Osteocyte (in vitro differentiated cells): Measurements from ENCODE around the gene DZIP3. TPM values are rescaled to one million over a fixed set of nuclear protein-coding genes. Genes with fewer than 3 reads are reported as not detected.

Source experiments
- DNase-seq: peaks from one replicate; pipeline ENCODE4 v3.0.0; 2021; ENCODE audit warnings: mixed read lengths; ENCODE audit not compliant: unreplicated experiment; ENCODE audit errors: extremely low spot score
- H3K27ac Mint-ChIP-seq: one replicate; pipeline ENCODE4 v1.8.0; 2021; ENCODE audit warnings: mild to moderate bottlenecking, mixed read lengths; ENCODE audit not compliant: unreplicated experiment
- H3K27me3 Mint-ChIP-seq: one replicate; pipeline ENCODE4 v1.8.0; 2021; ENCODE audit warnings: mixed read lengths; ENCODE audit not compliant: unreplicated experiment
- H3K36me3 Mint-ChIP-seq: one replicate; pipeline ENCODE4 v1.8.0; 2021; ENCODE audit warnings: mixed read lengths; ENCODE audit not compliant: unreplicated experiment
- H3K4me1 Mint-ChIP-seq: one replicate; pipeline ENCODE4 v1.8.0; 2021; ENCODE audit warnings: mixed read lengths; ENCODE audit not compliant: unreplicated experiment
- H3K4me3 Mint-ChIP-seq: one replicate; pipeline ENCODE4 v1.8.0; 2021; ENCODE audit warnings: mild to moderate bottlenecking, moderate library complexity, mixed read lengths; ENCODE audit not compliant: unreplicated experiment
- H3K9me3 Mint-ChIP-seq: one replicate; pipeline ENCODE4 v1.8.0; 2021; ENCODE audit warnings: mixed read lengths; ENCODE audit not compliant: unreplicated experiment
- CTCF ChIP-seq: fragments of 200-600 bp; sonication (generic); IDR thresholded peaks from 2 replicates; pipeline ENCODE4 v1.5.0; 2021; ENCODE audit warnings: antibody characterized with exemption, mild to moderate bottlenecking, moderate library complexity
- total RNA-seq: library from RNA; stranded (reverse); gene quantifications from 2 replicates; pipeline ENCODE4 v1.2.1, GENCODE V29; 2021

Gene DZIP3
- total RNA-seq, 1 donor from 2014 or later, result 9.0 TPM

- TF ChIP-seq CTCF, result no peak
- H3K9me3 Mint-ChIP-seq, result peaks cover 26% of the 10 kb centered on the region
- peaks cover 1% of the 10 kb centered on the region for H3K36me3 Mint-ChIP-seq
- no peak overlapping the region for H3K4me3 Mint-ChIP-seq
- H3K4me1 Mint-ChIP-seq, result no peaks in the 10 kb centered on the region
- DNase-seq, result no peak
- no peak overlapping the region for H3K27ac Mint-ChIP-seq
- H3K27me3 Mint-ChIP-seq, result peaks cover 2% of the 10 kb centered on the region
Measured at GRCh38 chr3:108705045-108705444, 115.5 kb downstream of the DZIP3 start.

GRCh38 chr3:108713009-108713516 lies 123.5 kb downstream of the DZIP3 start:
- DNase-seq, result no peak
- H3K27me3 Mint-ChIP-seq, result peaks cover 9% of the 10 kb centered on the region
- H3K27ac Mint-ChIP-seq, result no peak overlapping the region
- no peak for TF ChIP-seq CTCF
- H3K36me3 Mint-ChIP-seq, result no peaks in the 10 kb centered on the region
- H3K4me1 Mint-ChIP-seq, result no peaks in the 10 kb centered on the region
- no peaks in the 10 kb centered on the region for H3K9me3 Mint-ChIP-seq
- no peak overlapping the region for H3K4me3 Mint-ChIP-seq

GRCh38 chr3:108713816-108714215 lies 124.3 kb downstream of the DZIP3 start:
- no peaks in the 10 kb centered on the region for H3K4me1 Mint-ChIP-seq
- H3K36me3 Mint-ChIP-seq, result no peaks in the 10 kb centered on the region
- no peak overlapping the region for H3K27ac Mint-ChIP-seq
- H3K4me3 Mint-ChIP-seq, result no peak overlapping the region
- peaks cover 9% of the 10 kb centered on the region for H3K27me3 Mint-ChIP-seq
- DNase-seq, result no peak
- no peaks in the 10 kb centered on the region for H3K9me3 Mint-ChIP-seq
- no peak for TF ChIP-seq CTCF

GRCh38 chr3:108718454-108718853 lies 128.9 kb downstream of the DZIP3 start:
- H3K27me3 Mint-ChIP-seq, result peaks cover 2% of the 10 kb centered on the region
- TF ChIP-seq CTCF, result no peak
- H3K27ac Mint-ChIP-seq, result no peak overlapping the region
- H3K4me1 Mint-ChIP-seq, result no peaks in the 10 kb centered on the region
- no peaks in the 10 kb centered on the region for H3K9me3 Mint-ChIP-seq
- H3K36me3 Mint-ChIP-seq, result no peaks in the 10 kb centered on the region
- no peak for DNase-seq
- H3K4me3 Mint-ChIP-seq, result no peak overlapping the region

GRCh38 chr3:108719178-108719806 lies 129.8 kb downstream of the DZIP3 start:
- no peak for TF ChIP-seq CTCF
- no peak for DNase-seq
- Mint-ChIP-seq H3K36me3 (no peaks in the 10 kb centered on the region), H3K4me3 (no peak overlapping the region), H3K4me1 (no peaks in the 10 kb centered on the region), H3K27ac (no peak overlapping the region), H3K27me3 (peaks cover 2% of the 10 kb centered on the region), H3K9me3 (no peaks in the 10 kb centered on the region)
